Left forelimb (tissue), 1 donor: ENCODE data around the gene LRRC63.
"Not testable (repeated sequence)": the region's sequence is repeated elsewhere in the genome, so short reads cannot be mapped to it uniquely, and the experiment has no call there.

Experiments
- DNase-seq: peaks from one replicate; pipeline ENCODE4 v3.0.0-alpha.2; 2018; ENCODE audit warnings: low spot score

Gene LRRC63

GRCh38 chr13:46265292-46265691 lies 53.6 kb downstream of the LRRC63 start:
- DNase-seq: no peak

- no peak for DNase-seq
Measured at GRCh38 chr13:46267166-46267565, 55.4 kb downstream of the LRRC63 start.

GRCh38 chr13:46270416-46270815 lies 58.7 kb downstream of the LRRC63 start:
- DNase-seq: no peak

- no peak for DNase-seq
Measured at GRCh38 chr13:46274094-46274698, 62.5 kb downstream of the LRRC63 start.

GRCh38 chr13:46278474-46278873 lies 66.7 kb downstream of the LRRC63 start:
- DNase-seq: no peak

- no peak for DNase-seq
Measured at GRCh38 chr13:46281779-46282178, 70.1 kb downstream of the LRRC63 start.

GRCh38 chr13:46283912-46284824 lies 72.4 kb downstream of the LRRC63 start:
- DNase-seq: not testable (repeated sequence)

GRCh38 chr13:46286972-46287371 lies 75.2 kb downstream of the LRRC63 start:
- no peak for DNase-seq

- no peak for DNase-seq
Measured at GRCh38 chr13:46288570-46289259, 77.0 kb downstream of the LRRC63 start.

- no peak for DNase-seq
Measured at GRCh38 chr13:46289260-46289955, 77.7 kb downstream of the LRRC63 start.

- no peak for DNase-seq
Measured at GRCh38 chr13:46290434-46290833, 78.7 kb downstream of the LRRC63 start.

- no peak for DNase-seq
Measured at GRCh38 chr13:46293436-46293835, 81.7 kb downstream of the LRRC63 start.

GRCh38 chr13:46295491-46296114 lies 83.9 kb downstream of the LRRC63 start:
- no peak for DNase-seq

GRCh38 chr13:46296115-46296822 lies 84.5 kb downstream of the LRRC63 start:
- no peak for DNase-seq

- no peak for DNase-seq
Measured at GRCh38 chr13:46296921-46297320, 85.2 kb downstream of the LRRC63 start.

GRCh38 chr13:46297361-46297811 lies 85.7 kb downstream of the LRRC63 start:
- DNase-seq: no peak

GRCh38 chr13:46303742-46304385 lies 92.1 kb downstream of the LRRC63 start:
- DNase-seq: no peak

- no peak for DNase-seq
Measured at GRCh38 chr13:46304546-46304945, 92.8 kb downstream of the LRRC63 start.

GRCh38 chr13:46307554-46307953 lies 95.8 kb downstream of the LRRC63 start:
- DNase-seq: no peak

GRCh38 chr13:46310066-46310465 lies 98.3 kb downstream of the LRRC63 start:
- no peak for DNase-seq
